ENCODE measurements around the gene PEA15.

Gene PEA15

DNA sequence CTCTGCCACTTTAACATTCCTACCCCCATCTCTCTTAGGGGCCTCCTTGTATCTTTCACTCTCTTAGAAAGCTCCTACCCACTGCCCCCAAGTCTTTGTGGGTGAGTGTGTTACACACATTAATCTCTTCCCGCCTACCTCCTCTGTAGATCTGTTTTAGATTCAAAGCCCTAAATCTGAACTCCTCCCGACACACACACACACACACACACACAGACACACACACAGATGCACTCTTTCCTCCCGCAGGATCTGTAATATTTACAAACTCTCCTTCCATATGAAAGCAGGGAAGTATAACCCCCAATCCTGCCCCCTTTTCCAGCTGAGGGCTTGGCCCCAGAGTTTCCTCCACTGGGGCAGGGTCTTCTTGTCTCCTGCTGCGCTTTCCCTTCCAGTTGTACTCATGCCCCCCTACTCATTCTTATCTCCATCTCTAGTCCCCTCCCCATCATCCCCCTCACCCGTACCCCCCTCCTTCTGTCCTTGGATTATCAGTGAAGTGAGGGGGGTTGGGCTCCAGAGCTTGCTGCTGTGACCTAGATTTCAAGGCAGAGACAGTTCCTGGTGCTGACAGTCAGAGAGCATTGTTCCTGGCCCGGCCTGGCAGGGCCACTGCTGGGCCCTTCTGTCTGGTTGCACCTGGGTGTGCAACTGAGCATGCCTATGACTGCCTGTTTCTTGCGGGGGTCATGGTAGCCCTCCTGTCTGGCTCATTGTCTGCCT lies 4.3 kb downstream of the PEA15 start:
- no peak for DNase-seq

DNA sequence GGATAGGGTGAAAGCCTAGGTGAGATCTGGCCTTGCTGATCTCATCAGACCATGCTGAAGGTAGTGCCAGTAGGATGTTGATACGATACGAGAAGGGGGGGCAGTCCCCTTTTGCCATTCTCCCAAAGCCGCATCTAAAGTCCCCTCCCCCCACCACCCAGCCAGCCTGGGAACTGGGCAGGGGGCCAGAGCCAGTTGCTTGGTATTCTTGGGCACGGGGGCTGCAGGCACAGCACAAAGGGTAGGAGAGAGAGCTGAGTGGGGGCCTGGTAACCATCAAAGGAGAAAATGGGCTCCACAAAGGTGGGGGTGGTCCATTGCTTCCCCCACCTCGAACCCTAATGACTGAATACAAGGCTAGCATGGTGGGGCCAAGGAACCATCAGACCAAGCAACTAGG lies 5.4 kb downstream of the PEA15 start:
- no peak for DNase-seq

DNA sequence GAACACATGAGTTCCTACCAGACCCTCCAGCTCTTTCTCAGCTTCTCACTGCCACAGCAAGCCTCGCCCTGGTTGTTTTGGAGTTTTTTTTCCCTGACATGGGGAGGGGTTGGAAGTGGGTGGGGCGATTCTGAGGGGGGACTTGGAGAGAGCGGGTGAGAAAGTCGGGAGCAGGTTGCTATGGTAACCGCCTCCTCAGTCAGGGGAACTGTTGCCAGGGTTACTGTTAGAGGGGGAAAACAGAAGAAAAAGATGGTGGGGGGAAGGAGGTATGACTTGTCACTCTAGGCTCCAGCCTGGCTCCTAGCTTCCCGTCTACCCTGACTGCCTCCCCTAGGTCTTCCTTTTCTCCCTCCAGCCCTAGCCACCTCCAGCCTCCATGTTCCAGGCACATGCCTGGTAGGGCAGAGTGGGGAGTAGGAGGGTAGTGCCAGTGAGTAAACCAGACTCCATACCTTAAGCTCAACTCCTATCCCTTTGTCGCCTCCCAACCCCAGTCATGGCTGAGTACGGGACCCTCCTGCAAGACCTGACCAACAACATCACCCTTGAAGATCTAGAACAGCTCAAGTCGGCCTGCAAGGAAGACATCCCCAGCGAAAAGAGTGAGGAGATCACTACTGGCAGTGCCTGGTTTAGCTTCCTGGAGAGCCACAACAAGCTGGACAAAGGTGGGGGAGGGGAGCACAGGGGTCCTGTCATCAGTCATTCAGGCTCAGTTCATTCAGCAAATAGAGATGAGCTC lies 6.0 kb downstream of the PEA15 start:
- no peak for DNase-seq

DNA sequence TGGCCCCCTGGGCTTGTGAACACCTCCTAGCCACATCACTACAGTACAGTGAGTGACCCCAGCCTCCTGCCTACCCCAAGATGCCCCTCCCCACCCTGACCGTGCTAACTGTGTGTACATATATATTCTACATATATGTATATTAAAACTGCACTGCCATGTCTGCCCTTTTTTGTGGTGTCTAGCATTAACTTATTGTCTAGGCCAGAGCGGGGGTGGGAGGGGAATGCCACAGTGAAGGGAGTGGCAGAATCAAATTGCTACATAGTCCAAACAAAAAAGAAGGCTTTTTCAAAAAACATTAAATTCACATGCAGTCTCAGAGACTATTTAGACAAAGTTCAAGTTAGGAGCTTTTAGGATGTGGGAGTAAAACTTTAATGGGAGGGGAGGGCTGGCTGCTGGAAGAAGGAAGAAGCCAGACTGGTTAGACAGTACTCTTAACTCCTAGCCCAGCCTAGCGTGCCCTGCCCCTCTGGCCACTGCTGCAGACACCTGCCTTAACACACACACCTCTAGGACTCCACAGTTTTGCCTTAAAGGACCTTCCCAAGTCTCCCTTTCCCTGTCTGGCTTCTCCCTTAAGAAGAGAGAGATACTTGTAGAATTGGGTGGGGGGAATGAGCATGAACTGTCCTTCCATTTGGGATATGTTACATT lies 9.4 kb downstream of the PEA15 start:
- DNase-seq, result no peak

DNA sequence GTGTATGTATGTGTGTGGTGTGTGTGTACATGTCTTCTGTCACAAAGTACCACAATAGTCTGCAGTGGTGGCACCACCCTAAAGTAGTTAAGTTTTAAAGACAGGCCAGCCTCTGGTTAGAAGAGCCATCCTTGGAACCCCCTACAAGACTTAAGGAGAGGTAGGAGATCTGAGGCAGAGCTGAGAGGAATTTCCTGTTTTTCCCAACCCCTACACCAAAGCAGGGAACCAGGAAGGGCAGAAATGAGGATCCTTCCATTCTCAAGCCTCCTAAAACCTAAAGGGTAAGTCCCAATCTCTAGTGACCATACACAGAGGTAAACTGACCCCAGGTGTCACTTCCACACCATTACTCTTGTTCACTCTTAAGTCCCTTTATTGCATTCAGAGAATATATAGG lies 11.1 kb downstream of the PEA15 start:
- no peak for DNase-seq

DNA sequence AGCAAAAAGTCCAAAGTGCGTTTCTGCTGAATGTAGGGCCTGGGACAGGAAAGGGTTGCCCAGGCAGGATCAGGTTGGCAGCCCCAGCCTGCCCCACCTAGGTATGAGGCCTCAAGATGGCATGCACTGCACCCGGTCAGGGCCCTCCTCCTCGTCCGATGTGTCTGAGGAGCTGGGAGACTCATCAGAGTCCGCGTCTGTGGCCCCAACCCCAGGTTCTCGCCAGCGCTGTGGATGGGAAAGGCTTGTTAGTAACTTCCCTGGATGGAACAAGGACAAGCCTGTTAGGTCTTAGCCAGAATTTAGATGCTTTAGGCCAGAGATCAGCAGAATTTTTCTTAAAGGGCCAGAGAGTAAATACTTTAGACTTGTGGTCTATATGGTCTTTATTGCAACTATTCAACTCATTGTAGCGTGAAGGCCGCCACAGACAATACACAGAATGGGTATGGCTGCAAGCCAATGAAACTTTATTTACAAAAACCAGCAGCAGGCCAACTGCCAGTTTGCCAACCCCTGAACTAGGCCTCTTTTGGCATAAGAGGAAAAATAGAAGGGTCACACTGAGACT lies 12.4 kb downstream of the PEA15 start:
- DNase-seq, result no peak

DNA sequence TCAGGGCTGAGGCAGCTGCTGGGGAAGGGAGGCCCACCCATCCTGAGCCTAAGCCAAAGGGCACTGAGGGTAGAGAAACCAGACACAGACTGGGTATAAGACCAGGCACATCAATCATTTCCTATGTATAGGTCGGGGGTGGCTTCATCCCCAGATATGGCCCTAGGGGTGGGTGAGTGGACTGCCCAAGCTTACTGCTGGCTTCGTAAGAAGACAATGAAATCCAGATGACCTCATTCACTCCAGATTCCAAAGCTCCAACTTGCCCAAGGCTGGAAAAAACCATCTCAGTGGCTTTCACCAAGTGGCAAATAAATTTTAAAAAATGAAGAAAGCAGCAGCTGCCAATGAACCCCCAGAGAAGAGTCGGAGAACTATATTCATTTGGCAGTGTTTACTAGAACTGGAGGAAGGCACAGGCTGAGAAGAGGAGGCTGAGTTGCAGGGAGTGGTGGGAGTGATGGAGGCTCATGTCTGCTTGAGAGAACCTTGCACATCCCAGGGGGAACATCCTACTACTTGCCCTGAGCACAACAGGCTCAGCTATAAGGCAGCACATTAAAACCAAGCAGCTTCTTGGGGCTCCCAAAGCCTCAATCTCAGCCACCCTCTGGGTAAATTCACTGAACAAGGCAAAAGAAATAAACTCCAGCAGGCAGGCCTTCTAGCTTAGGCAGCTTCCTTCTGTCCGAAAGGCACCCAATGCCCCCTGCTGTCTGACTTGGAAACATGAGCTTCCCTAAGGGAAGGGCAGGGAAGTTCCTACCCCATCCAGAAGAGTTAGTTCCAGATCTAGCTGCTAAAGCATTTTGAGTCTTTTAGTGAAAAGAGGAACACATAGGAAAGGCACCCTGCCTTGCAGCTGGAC lies 14.1 kb downstream of the PEA15 start:
- DNase-seq, result no peak

DNA sequence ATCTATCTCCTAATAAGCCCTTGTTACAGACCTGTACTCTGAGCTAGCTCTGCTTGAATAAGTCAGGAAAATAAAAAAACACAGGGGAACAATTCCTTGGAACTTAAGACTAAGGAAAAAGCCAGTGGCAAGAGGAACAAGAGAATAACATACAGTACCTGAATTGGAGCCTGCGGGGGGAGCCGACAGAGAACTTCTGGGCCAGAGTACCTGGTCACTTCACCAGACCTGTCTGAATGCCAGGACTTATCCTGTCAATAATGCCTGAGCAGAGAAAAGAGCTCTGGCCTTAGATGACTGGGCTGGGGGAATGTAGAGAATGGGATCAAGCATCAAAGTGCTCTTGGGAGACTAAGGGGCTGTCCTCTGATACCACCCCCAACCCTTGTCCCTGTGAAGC lies 15.1 kb downstream of the PEA15 start:
- no peak for DNase-seq

DNA sequence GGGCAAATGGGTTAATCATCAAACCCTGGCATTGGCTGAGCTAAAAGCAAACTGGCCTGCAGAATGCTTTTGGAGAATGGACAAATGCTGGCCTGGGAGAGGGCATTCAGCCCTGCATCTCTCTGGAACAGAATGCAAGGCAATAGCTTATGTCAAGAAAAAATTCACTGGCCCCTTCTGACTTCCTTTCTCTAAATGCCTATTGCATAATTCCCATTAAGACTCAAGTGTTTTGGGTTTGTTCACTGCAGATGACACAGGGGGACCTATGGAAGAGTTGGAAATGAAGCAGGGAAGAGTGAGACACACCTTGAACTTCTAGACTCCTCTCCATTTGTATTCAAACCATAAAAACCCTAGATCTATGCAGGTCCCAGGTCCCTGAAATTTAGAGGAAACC lies 15.9 kb downstream of the PEA15 start:
- DNase-seq, result no peak

DNA sequence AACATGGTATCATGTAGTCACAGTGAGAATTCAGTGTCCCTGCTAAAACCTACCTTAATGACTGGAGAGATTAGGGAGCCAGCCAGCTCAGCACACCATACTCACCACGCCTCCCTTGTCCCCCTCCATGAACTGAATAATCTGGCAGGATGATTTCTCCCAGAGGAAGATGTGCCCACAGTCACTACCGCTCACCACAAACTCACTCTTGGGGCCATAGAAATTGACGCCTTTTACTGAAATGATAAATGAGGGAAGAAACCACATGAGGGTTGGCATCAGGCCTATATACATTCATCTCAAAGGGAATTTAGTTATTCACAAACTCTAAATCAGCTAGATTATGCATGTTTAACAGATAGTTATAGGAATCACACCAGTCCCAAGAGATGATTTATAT lies 17.4 kb downstream of the PEA15 start:
- DNase-seq, result no peak

DNA sequence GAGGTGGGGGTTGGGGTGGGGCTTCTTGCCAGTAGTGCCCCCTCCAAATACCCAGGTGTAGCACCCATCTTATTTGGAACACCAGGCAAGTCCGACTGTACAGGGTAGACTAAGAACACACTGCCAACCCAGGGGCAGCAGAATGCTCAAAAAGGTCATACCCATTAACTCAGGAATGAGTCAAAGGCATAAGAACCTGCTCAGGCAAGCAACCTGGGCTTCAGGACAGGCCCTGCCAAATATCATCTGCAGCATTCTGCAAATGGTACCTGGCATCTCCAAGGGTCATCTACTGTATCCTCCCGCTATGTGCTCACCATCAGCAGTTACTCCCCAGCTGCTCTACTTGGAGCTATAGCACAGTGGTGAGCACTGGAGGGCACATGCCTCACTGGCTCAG lies 19.4 kb downstream of the PEA15 start:
- DNase-seq, result no peak

DNA sequence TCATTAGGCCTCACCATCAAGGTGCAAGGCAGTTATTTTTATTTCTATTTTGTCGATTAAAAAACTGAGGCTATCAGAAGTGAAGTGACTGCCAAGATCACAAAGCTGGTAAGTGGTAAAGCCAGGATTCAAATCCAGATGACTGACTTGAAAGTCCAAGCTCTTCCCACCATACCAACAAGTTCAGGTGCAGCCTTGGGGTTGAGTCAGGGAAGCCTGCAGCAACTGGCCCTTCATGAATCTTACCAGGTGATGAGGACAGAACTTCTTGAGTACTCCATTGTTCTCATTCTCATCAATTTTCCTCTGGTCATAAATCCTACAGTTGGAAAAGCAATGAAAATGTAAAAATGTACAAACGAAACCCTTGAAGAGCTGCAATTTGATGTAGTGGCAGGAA lies 20.2 kb downstream of the PEA15 start:
- DNase-seq, result no peak

DNA sequence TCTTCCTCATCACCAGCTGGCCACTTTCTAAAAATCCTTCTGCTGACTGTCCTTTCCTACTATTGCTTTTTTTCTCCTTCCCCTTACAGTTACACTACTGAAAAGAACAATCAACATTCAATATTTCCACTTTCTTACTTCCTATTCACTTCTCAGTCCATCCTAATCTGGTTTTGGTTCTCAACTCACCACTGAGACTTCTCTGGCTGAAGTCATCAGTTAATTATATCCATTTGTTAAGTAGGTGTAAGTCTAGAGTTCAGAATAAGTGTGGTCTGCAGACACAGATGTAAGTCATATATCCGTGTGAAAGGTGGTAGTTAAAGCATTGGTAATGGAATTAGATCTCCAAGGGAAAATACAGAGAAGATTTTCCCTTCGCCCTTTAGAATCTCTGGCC lies 21.4 kb downstream of the PEA15 start:
- no peak for DNase-seq

DNA sequence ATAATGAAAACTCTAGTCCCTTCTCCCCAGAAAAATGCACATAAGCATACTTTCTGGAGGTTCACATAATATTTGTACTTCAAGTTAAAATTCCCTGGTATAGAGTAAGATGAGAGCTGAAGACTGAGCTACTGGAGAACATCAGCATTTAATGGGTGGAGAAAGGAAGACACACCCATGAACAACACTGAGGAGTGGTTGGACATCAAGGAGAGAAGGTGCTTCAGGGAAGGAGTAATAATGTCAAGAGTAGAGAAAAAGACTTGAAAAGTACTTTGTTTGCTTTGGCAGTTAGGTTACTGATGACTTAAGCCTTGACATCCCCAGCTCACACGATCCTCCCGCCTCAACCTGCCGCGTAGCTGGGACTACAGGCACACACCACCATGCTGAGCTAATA lies 21.9 kb downstream of the PEA15 start:
- no peak for DNase-seq

DNA sequence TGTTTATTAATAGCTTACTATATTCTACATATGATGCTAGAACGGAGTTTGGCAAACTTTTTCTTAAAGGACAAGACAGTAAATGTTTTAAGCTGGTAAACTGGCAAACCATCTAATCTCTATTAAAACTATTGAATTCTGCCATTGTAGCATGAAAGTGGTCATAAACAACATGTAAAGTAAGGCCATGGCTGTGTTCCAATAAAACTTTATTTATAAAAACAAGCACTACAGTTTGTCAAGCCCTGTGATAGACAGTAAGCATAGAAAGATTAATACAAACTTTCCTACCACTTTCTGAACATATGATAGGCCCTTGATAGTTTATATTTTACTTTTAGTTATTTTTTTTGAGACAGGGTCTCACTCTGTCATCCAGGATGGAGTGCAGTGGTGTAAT lies 22.4 kb downstream of the PEA15 start:
- no peak for DNase-seq

DNA sequence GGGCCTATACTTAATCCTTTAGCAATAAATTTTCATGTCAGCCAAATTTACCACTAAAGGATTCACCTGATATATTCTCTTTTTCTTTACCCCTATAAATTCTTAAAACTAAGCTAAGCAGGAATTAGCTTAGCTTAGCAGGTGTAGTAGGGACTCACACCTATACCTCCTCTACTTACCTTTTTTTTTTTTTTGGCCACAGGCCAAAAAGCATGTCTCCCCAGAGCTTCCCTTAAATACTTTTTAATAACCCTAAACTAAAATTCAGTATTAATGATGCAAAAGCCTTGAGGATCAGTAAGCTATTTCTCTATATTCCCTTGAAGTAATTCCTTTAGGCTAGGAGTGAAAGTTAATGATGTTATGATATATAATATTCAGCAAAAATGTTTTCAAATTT lies 23.2 kb downstream of the PEA15 start:
- no peak for DNase-seq

DNA sequence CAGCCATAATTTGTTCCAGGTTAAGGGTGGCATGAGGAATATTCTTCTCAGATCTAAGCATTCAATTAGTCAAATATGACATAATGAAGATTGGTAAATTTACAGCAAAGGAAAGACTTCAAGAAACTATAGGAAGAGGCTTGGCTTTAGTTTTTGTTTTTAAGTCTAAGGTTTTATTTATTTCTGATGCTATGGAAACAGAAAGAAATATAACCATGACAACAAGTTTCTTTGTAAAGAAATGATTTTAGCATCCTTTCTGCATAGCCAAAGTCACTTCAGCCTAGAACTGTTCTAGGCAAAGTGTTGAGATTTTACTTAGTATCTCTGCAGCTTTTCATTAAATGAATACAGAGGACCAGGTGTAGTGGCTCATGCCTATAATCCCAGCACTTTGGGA lies 27.7 kb downstream of the PEA15 start:
- DNase-seq, result no peak

DNA sequence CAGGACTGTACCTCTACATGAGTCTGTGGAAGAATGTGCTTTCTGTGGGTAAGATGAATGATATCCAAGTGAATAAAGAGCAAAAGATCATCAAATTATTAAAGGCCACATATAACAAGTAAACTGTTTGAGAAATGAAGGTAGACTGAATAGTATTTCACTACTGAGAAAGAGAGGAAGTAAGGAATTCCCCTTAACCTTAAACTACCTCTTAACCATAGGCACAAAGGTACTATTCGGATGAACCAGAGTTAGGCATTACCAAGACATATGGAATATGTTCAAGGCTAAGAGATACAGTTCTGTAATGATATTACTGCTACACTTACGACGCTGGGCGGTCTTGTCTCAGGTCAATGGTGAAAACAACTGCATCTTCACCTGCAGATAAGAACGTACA lies 31.6 kb downstream of the PEA15 start:
- DNase-seq, result no peak

DNA sequence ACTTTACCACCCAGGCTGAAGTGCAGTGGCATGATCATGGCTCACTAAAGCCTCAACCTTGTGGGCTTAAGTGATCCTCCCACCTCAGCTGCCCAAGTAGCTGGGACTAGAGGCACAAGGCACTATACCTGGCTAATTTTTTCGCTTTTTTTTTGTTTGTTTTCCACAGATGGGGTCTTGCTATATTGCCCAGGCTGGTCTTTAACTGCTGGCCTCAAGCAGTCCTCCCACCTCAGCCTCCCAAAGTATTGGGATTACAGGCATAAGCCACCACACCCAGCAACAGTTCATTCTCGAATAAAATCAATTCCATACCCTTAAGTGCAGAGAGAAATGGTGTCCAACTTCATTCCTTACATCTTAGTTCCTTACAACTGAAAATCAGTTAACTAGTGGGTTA lies 32.4 kb downstream of the PEA15 start:
- DNase-seq, result no peak

DNA sequence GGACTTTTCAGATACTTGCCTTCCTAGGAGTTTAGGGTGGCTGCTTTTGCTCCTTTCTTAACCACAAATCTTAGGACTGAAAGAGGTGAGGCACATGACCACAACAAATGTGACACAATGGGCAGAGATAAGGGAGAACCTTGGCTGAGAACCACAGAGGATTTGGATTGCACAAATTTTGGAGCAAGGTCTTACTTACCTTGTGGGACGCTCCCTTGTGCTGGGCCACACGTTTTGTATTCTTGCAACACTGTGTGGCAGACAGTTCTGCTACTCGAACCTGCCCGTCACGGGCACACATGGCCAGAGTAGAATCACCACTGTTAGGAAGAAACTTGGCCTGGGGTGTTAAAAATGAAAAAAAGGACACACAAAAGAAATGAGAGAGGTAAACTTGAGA lies 33.2 kb downstream of the PEA15 start:
- DNase-seq, result no peak

DNA sequence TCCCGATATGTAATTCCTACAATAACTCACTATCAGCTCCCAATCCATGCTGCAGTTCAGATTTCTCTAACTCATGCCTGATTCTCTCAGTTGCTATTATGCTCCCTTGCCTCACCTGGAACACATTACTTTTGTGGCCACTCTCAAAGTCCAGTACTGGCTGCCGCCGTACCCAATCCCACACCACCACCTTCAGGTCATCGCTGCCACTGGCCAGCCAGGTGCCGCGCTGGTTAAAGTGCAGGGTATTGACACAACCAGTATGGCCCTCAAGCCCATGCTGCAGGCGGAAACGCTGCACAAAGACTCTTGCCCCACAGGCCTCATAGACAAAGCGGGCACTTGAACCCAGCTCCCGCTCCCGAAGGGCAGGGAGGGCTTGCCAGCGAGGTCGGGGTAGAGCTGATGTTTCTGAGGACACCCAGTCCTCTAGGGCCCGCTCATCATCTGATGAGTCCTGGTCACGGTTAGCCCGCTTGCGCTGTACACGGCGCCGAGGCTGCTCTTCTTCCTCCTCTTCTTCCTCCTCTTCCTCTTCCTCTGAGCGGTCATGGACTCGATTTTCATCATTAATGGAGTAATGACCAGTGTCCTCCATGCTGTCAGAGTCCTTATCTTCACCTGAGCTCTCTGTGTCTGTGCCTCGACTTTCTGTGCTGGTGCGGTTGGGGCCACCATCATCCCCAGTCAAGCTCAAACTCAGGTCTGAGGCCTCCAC lies 34.6 kb downstream of the PEA15 start:
- no peak for DNase-seq

DNA sequence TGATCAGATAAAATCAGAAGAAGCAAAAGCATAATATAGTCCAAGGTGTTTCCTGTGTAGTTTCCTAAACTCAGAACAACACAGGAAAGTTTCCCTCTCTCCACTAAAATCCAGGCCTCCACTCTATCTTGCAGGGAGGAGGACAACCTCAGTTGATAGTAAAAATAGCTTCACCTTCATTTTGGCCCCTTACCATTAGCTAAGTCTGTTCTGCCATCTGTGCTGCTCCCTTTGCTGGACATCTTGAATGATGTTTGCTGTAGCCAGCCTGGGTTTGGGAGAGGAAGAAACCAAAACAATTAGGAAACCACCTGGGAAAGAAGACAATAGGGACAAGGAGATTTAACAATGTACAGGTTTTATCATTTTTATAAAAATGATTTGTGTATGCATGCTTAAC lies 38.6 kb downstream of the PEA15 start:
- no peak for DNase-seq

Data from stimulated activated CD4-positive, alpha-beta T cell treated with anti-CD3 and anti-CD28 coated beads, Interleukin-2, amount 100 ng/mL, for 24 hours (primary cell).